ENCODE data around the gene NPHS1. TPM values are rescaled to one million over a fixed set of nuclear protein-coding genes. Genes with fewer than 3 reads are reported as not detected.
"Not testable (repeated sequence)": the region's sequence is repeated elsewhere in the genome, so short reads cannot be mapped to it uniquely, and the experiment has no call there.

NPHS1 gene
- not detected in 2 replicates for total RNA-seq (2014; rRNA removed; shearing (Covaris generic))

- DNase-seq (ENCODE audit: low spot score), result no peak
These were observed at the start of gene NPHS1 for GRCh38 chr19:35852029-35852780. NPHS1 (minus strand) TSS chr19:35852504; CDS start chr19:35851837, 667 bp downstream.

GRCh38 chr19:35901055-35901644, 48.8 kb upstream of the NPHS1 start:
- DNase-seq (ENCODE audit: low spot score), result peak; percentile 77

- peak; percentile 74 for DNase-seq (ENCODE audit: low spot score)
These were observed 47.4 kb upstream of the NPHS1 start for GRCh38 chr19:35899547-35900214.

GRCh38 chr19:35898499-35898809, 46.1 kb upstream of the NPHS1 start:
- DNase-seq (ENCODE audit: low spot score), result no peak

- no peak for DNase-seq (ENCODE audit: low spot score)
These were observed 45.6 kb upstream of the NPHS1 start for GRCh38 chr19:35897706-35898451.

- no peak for DNase-seq (ENCODE audit: low spot score)
These were observed 44.3 kb upstream of the NPHS1 start for GRCh38 chr19:35896643-35897040.

GRCh38 chr19:35895911-35896642, 43.8 kb upstream of the NPHS1 start:
- DNase-seq (ENCODE audit: low spot score), result no peak

- DNase-seq (ENCODE audit: low spot score), result no peak
These were observed 42.0 kb upstream of the NPHS1 start for GRCh38 chr19:35894342-35894741.

GRCh38 chr19:35891819-35892218, 39.5 kb upstream of the NPHS1 start:
- not testable (repeated sequence) for DNase-seq (ENCODE audit: low spot score)

GRCh38 chr19:35890113-35890650, 37.9 kb upstream of the NPHS1 start:
- DNase-seq (ENCODE audit: low spot score), result no peak

- DNase-seq (ENCODE audit: low spot score), result no peak
These were observed 37.2 kb upstream of the NPHS1 start for GRCh38 chr19:35889370-35890112.

- no peak for DNase-seq (ENCODE audit: low spot score)
These were observed 36.1 kb upstream of the NPHS1 start for GRCh38 chr19:35888398-35888797.

- no peak for DNase-seq (ENCODE audit: low spot score)
These were observed 34.9 kb upstream of the NPHS1 start for GRCh38 chr19:35887197-35887596.

GRCh38 chr19:35885904-35886303, 33.6 kb upstream of the NPHS1 start:
- no peak for DNase-seq (ENCODE audit: low spot score)

GRCh38 chr19:35885225-35885738, 33.0 kb upstream of the NPHS1 start:
- DNase-seq (ENCODE audit: low spot score), result no peak

- no peak for DNase-seq (ENCODE audit: low spot score)
These were observed 31.6 kb upstream of the NPHS1 start for GRCh38 chr19:35883882-35884281.

GRCh38 chr19:35882114-35882832, 30.0 kb upstream of the NPHS1 start:
- DNase-seq (ENCODE audit: low spot score), result peak; percentile 64

- DNase-seq (ENCODE audit: low spot score), result peak; percentile 90
These were observed 27.5 kb upstream of the NPHS1 start for GRCh38 chr19:35879770-35880317.

- DNase-seq (ENCODE audit: low spot score), result no peak
These were observed 26.8 kb upstream of the NPHS1 start for GRCh38 chr19:35879068-35879467.
